ENCODE results near the gene ZMYM4.
"Not testable (repeated sequence)": the region's sequence is repeated elsewhere in the genome, so short reads cannot be mapped to it uniquely, and the experiment has no call there.

Gene ZMYM4

GRCh38 chr1:35268282-35269200 lies at the start of gene ZMYM4:
Gene ZMYM4, plus strand, starts transcription at chr1:35268709. Its CDS starts 338 bp downstream, at chr1:35269047.
- peak; percentile 83 for DNase-seq (ENCODE audit: low read depth)

DNA sequence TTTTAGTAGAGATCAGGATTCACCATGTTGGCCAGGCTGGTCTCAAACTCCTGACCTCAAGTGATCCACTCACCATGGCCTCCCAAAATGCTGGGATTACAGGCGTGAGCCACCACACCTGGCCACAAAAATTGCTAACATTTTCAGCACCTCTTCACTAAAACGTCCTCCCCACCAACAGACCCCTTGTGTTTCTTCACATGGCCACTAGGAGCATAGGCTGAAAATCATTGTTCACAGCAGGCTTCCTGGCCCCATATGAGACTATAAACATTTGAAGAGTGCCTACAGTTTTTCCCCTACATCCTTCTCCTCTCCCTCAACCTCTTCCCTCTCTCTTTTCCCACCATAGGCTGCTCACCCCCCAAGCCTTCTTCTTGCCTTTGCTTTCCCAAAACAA lies 47.5 kb upstream of the ZMYM4 start:
- no peak for DNase-seq (ENCODE audit: low read depth)

GRCh38 chr1:35222322-35223083 lies 46.0 kb upstream of the ZMYM4 start:
- DNase-seq (ENCODE audit: low read depth), result peak; percentile 55

GRCh38 chr1:35223084-35223630 lies 45.4 kb upstream of the ZMYM4 start:
- no peak for DNase-seq (ENCODE audit: low read depth)

- DNase-seq (ENCODE audit: low read depth), result no peak
Observed at GRCh38 chr1:35226546-35226945, 42.0 kb upstream of the ZMYM4 start.

GRCh38 chr1:35229587-35230360 lies 38.7 kb upstream of the ZMYM4 start:
- no peak for DNase-seq (ENCODE audit: low read depth)

DNA sequence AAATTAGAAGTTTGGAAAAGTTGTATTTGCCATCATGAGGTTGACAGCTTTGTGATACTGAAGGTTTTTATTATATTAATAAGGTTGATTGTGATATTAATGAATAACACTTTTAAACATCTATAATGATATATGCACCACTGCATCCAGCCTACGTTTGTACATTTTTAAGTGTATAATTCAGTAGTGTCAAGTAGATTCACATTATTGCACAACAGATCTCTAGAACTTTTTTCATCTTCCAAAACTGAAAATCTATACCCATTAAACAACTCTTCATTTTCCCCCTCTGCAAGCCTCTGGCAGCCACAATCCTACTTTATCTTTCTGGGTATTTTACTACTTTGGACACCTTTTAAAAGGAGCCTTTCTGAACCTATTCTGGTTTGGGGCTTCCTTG lies 37.2 kb upstream of the ZMYM4 start:
- no peak for DNase-seq (ENCODE audit: low read depth)

- DNase-seq (ENCODE audit: low read depth), result not testable (repeated sequence)
Observed at GRCh38 chr1:35236772-35237171, 31.7 kb upstream of the ZMYM4 start.

DNA sequence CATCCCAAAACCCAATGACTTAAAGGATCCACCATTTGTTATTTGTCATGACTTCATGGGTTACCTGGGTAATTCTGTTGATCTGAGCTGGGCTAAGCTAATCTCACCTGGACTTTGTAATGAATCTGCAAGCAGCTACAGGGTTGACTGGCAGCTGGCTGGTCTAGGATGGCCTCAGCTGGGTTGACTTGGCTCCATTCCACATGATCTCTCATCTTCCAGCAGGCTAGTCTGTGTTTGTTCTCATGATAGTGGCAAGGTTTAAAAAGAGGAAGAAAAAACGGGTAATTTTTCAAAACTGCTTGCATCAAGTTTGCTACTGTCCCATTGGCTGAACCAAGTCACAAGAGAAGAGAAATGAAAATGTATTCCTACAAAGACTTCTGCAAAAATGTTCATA lies 24.8 kb upstream of the ZMYM4 start:
- no peak for DNase-seq (ENCODE audit: low read depth)

GRCh38 chr1:35247256-35247655 lies 21.3 kb upstream of the ZMYM4 start:
- DNase-seq (ENCODE audit: low read depth), result no peak

GRCh38 chr1:35253941-35254340 lies 14.6 kb upstream of the ZMYM4 start:
- DNase-seq (ENCODE audit: low read depth), result no peak

DNA sequence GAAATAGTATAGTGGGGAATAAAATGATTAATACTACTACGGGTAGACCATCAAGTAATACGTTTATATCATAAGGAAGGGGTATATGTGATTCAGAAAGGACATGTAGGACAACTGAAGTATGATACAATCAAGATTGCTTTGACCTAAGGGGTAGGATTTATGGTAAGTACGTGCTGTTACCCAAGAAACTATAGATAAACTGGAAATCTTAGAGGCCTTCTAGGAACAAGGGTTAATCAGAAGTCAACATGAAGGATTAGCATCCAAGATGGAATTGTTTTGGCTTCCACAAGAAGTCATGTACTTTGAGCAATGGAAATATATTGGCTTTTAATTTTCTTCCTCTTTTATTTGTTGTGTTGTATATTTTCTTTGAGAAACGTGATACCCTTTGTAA lies 13.2 kb upstream of the ZMYM4 start:
- no peak for DNase-seq (ENCODE audit: low read depth)

DNA sequence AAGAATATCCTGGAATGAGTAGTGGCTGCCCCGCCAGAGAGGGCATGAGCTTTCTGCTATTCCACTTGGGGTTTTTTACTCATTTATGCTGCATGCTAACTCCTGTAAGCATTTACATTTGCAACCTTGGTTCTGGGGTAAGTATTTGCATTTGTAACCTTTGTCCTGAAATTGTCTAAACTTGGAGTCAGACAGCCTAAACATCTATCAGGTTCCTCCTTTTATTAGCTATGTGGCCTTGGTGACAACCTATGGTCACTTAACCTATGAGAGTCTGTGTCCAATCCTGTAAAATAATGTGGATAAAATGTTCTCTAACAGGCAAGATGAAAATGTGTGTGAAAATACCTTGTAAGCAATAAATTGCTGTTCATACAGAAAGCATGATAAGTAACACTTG lies 8.9 kb upstream of the ZMYM4 start:
- DNase-seq (ENCODE audit: low read depth), result no peak

- no peak for DNase-seq (ENCODE audit: low read depth)
Observed at GRCh38 chr1:35261412-35262120, 6.9 kb upstream of the ZMYM4 start.

- DNase-seq (ENCODE audit: low read depth), result no peak
Observed at GRCh38 chr1:35264035-35264434, 4.5 kb upstream of the ZMYM4 start.

DNA sequence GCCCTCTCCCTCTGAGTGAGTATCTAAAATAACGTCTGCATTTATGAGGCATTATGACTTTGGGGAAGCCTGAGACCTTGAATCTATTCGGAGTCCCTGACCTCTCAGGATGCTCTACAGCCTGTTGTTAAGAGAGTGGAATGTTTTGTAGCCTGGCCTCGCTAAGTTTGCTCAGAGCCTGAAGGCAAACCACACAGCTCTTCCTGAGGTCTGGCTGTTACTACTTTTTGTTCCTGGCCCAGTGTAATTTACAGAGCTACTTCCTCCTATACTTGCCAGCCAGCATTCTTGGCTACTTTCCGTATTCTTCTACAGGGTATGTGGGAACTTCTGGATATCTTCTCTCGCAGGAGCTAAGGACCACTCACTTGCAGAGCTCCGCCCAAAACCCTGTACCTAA lies 3.6 kb upstream of the ZMYM4 start:
- DNase-seq (ENCODE audit: low read depth), result no peak

GRCh38 chr1:35266306-35266705 lies 2.2 kb upstream of the ZMYM4 start:
- no peak for DNase-seq (ENCODE audit: low read depth)

- no peak for DNase-seq (ENCODE audit: low read depth)
Observed at GRCh38 chr1:35269201-35269988, 886 bp downstream of the ZMYM4 start.

- DNase-seq (ENCODE audit: low read depth), result no peak
Observed at GRCh38 chr1:35269989-35270289, 1.4 kb downstream of the ZMYM4 start.

DNA sequence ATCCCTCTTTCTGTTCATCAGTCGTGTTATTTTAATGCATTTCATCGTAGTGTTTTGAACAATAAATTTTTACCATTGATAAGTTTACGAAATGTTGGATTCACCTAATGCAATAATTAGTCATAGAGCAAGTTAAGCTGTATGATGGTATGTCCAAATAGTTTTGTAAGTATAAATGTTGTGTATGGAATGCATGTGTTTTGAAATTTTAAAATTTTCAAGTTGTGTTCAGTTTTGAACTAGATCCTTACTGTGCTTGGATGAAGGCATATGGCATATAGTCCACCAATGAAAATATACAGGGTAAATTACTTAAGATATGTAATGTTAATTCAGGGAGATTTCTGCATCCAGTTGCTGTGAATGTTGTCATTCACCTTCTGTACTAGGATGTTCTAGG lies 2.3 kb downstream of the ZMYM4 start:
- no peak for DNase-seq (ENCODE audit: low read depth)

DNA sequence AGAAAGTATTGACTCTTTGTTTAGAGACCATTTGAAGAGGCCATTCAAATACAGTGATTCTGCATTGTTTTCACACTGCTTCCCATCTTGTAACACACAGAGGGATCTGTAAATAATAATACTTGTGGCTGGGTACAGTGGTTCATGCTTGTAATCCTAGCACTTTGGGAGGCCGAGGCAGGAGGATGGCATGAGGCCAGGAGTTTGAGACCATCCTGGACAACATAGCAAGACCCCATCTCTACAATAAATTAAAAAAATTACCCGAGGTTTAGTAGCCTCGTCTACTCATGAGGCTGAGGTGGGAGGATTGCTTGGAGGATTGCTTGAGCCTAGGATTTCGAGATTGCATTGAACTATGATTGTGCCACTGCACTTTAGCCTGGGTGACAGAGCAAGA lies 5.7 kb downstream of the ZMYM4 start:
- no peak for DNase-seq (ENCODE audit: low read depth)
